Measurements from ENCODE around the gene LYG2.

- TF ChIP-seq CHD1 (IDR thresholded peaks at IDR 0.05; ENCODE audit: low read depth, low read length) (no peak), ASH2L (IDR thresholded peaks at IDR 0.05; ENCODE audit: low read length) (no peak), NRF1 (IDR thresholded peaks at IDR 0.05; ENCODE audit: low read depth, low read length) (no peak), RFX5 (IDR thresholded peaks at IDR 0.05; ENCODE audit: borderline replicate concordance, low read depth, low read length) (no peak)
Measured at GRCh38 chr2:99238599-99238998, 16.9 kb downstream of the LYG2 start.

Data from H1 (cell line).